ENCODE measurements around the gene FALEC. TPM values are rescaled to one million over a fixed set of nuclear protein-coding genes. Genes with fewer than 3 reads are reported as not detected.

The FALEC gene
- total and polyA plus RNA-seq, 5 donors from 2014 or later: 0.42 TPM; not detected in 4

GRCh38 chr1:150477320-150477719 lies 38.2 kb upstream of the FALEC start:
- no peak overlapping the region for H3K27ac ChIP-seq (ENCODE audit: insufficient read depth, low read length, poor library complexity, severe bottlenecking)
- DNase-seq (no peak), ATAC-seq (ENCODE audit: low read depth in 2 of 2) (no peak)
- no peaks in the 10 kb centered on the region for H3K27me3 ChIP-seq (ENCODE audit: control insufficient read depth, insufficient read depth, low read length)
- Mint-ChIP-seq H3K27ac (peak overlapping the region in 2 of 3 donors; percentile 62 to 87), H3K27me3 (no peaks in the 10 kb centered on the region), H3K9me3 (no peaks in the 10 kb centered on the region), H3K4me3 (no peak overlapping the region), H3K36me3 (peaks cover 2% of the 10 kb centered on the region), H3K4me1 (peaks cover 10 to 18% (median 11%) of the 10 kb centered on the region in 4 donors)
- H3K4me3 ChIP-seq (ENCODE audit: low read depth, low read length): no peak overlapping the region
- H3K4me1 ChIP-seq (ENCODE audit: control insufficient read depth, insufficient read depth, low read length, poor library complexity, severe bottlenecking): no peaks in the 10 kb centered on the region
- no peaks in the 10 kb centered on the region for H3K9me3 ChIP-seq (ENCODE audit: control insufficient read depth in 2 of 2, low read length in 2 of 2)
- H3K36me3 ChIP-seq (ENCODE audit: control insufficient read depth, insufficient read depth, low read length): peaks cover 10% of the 10 kb centered on the region

GRCh38 chr1:150477733-150478132 lies 37.8 kb upstream of the FALEC start:
- no peaks in the 10 kb centered on the region for H3K27me3 Mint-ChIP-seq
- H3K27ac Mint-ChIP-seq: peak overlapping the region in 2 of 3 donors; percentile 62 to 87
- Histone ChIP-seq H3K36me3 (ENCODE audit: control insufficient read depth, insufficient read depth, low read length) (peaks cover 7% of the 10 kb centered on the region), H3K4me1 (ENCODE audit: control insufficient read depth, insufficient read depth, low read length, poor library complexity, severe bottlenecking) (no peaks in the 10 kb centered on the region), H3K9me3 (ENCODE audit: control insufficient read depth in 2 of 2, low read length in 2 of 2) (no peaks in the 10 kb centered on the region), H3K4me3 (ENCODE audit: low read depth, low read length) (no peak overlapping the region), H3K27ac (ENCODE audit: insufficient read depth, low read length, poor library complexity, severe bottlenecking) (no peak overlapping the region), H3K27me3 (ENCODE audit: control insufficient read depth, insufficient read depth, low read length) (no peaks in the 10 kb centered on the region)
- ATAC-seq (ENCODE audit: low read depth in 2 of 2): no peak
- no peaks in the 10 kb centered on the region for H3K36me3 Mint-ChIP-seq
- DNase-seq: no peak
- no peak overlapping the region for H3K4me3 Mint-ChIP-seq
- H3K4me1 Mint-ChIP-seq: peaks cover 10 to 18% (median 11%) of the 10 kb centered on the region in 4 donors
- no peaks in the 10 kb centered on the region for H3K9me3 Mint-ChIP-seq

GRCh38 chr1:150479370-150479769 lies 36.2 kb upstream of the FALEC start:
- no peaks in the 10 kb centered on the region for H3K36me3 Mint-ChIP-seq
- DNase-seq: no peak

GRCh38 chr1:150479927-150480352 lies 35.6 kb upstream of the FALEC start:
- Histone ChIP-seq H3K27me3 (ENCODE audit: control insufficient read depth, insufficient read depth, low read length) (no peaks in the 10 kb centered on the region), H3K27ac (ENCODE audit: insufficient read depth, low read length, poor library complexity, severe bottlenecking) (no peak overlapping the region), H3K4me3 (ENCODE audit: low read depth, low read length) (no peak overlapping the region), H3K9me3 (ENCODE audit: control insufficient read depth in 2 of 2, low read length in 2 of 2) (no peaks in the 10 kb centered on the region), H3K36me3 (ENCODE audit: control insufficient read depth, insufficient read depth, low read length) (no peaks in the 10 kb centered on the region), H3K4me1 (ENCODE audit: control insufficient read depth, insufficient read depth, low read length, poor library complexity, severe bottlenecking) (no peaks in the 10 kb centered on the region)
- Mint-ChIP-seq H3K36me3 (no peaks in the 10 kb centered on the region), H3K9me3 (no peaks in the 10 kb centered on the region), H3K4me3 (no peak overlapping the region), H3K27me3 (peaks cover 4% of the 10 kb centered on the region), H3K27ac (no peak overlapping the region), H3K4me1 (peaks cover 0 to 19% (median 11%) of the 10 kb centered on the region in 4 donors)
- no peak for ATAC-seq (ENCODE audit: low read depth in 2 of 2)
- no peak for DNase-seq

More at GRCh38 chr1:150479370-150479769, 36.2 kb upstream of the FALEC start:
- Histone ChIP-seq H3K4me1 (ENCODE audit: control insufficient read depth, insufficient read depth, low read length, poor library complexity, severe bottlenecking) (no peaks in the 10 kb centered on the region), H3K4me3 (ENCODE audit: low read depth, low read length) (no peak overlapping the region), H3K9me3 (ENCODE audit: control insufficient read depth in 2 of 2, low read length in 2 of 2) (no peaks in the 10 kb centered on the region), H3K27me3 (ENCODE audit: control insufficient read depth, insufficient read depth, low read length) (no peaks in the 10 kb centered on the region), H3K27ac (ENCODE audit: insufficient read depth, low read length, poor library complexity, severe bottlenecking) (no peak overlapping the region), H3K36me3 (ENCODE audit: control insufficient read depth, insufficient read depth, low read length) (no peaks in the 10 kb centered on the region)
- peak overlapping the region in 1 of 3 donors; percentile 54 for H3K27ac Mint-ChIP-seq
- H3K4me3 Mint-ChIP-seq: no peak overlapping the region
- no peak for ATAC-seq (ENCODE audit: low read depth in 2 of 2)
- no peaks in the 10 kb centered on the region for H3K27me3 Mint-ChIP-seq
- peaks cover 3 to 18% (median 11%) of the 10 kb centered on the region in 4 donors for H3K4me1 Mint-ChIP-seq
- H3K9me3 Mint-ChIP-seq: no peaks in the 10 kb centered on the region

- Mint-ChIP-seq H3K4me1 (peaks cover 0 to 31% (median 23%) of the 10 kb centered on the region in 4 donors), H3K4me3 (peak overlapping the region in 1 of 4 donors; percentile 68), H3K27me3 (peaks cover 6% of the 10 kb centered on the region), H3K27ac (no peak overlapping the region), H3K9me3 (peaks cover 0 to 2% (median 0%) of the 10 kb centered on the region in 7 donors), H3K36me3 (peaks cover 14% of the 10 kb centered on the region)
- H3K27ac ChIP-seq (ENCODE audit: insufficient read depth, low read length, poor library complexity, severe bottlenecking): no peak overlapping the region
- peaks cover 11% of the 10 kb centered on the region for H3K4me1 ChIP-seq (ENCODE audit: control insufficient read depth, insufficient read depth, low read length, poor library complexity, severe bottlenecking)
- H3K36me3 ChIP-seq (ENCODE audit: control insufficient read depth, insufficient read depth, low read length): no peaks in the 10 kb centered on the region
- ATAC-seq (ENCODE audit: low read depth in 2 of 2): no peak
- H3K27me3 ChIP-seq (ENCODE audit: control insufficient read depth, insufficient read depth, low read length): no peaks in the 10 kb centered on the region
- no peak overlapping the region for H3K4me3 ChIP-seq (ENCODE audit: low read depth, low read length)
- no peaks in the 10 kb centered on the region for H3K9me3 ChIP-seq (ENCODE audit: control insufficient read depth in 2 of 2, low read length in 2 of 2)
- no peak for DNase-seq
Observed at GRCh38 chr1:150484431-150484830, 31.1 kb upstream of the FALEC start.

- Mint-ChIP-seq H3K27me3 (peaks cover 6% of the 10 kb centered on the region), H3K4me1 (peaks cover 0 to 31% (median 21%) of the 10 kb centered on the region in 4 donors), H3K4me3 (peak overlapping the region in 3 of 4 donors; percentile 35 to 73 (median 68)), H3K9me3 (peaks cover 0 to 2% (median 0%) of the 10 kb centered on the region in 7 donors), H3K27ac (no peak overlapping the region), H3K36me3 (peaks cover 15% of the 10 kb centered on the region)
- no peaks in the 10 kb centered on the region for H3K36me3 ChIP-seq (ENCODE audit: control insufficient read depth, insufficient read depth, low read length)
- no peak for DNase-seq
- no peak for ATAC-seq (ENCODE audit: low read depth in 2 of 2)
- H3K27me3 ChIP-seq (ENCODE audit: control insufficient read depth, insufficient read depth, low read length): no peaks in the 10 kb centered on the region
- peaks cover 11% of the 10 kb centered on the region for H3K4me1 ChIP-seq (ENCODE audit: control insufficient read depth, insufficient read depth, low read length, poor library complexity, severe bottlenecking)
- H3K9me3 ChIP-seq (ENCODE audit: control insufficient read depth in 2 of 2, low read length in 2 of 2): no peaks in the 10 kb centered on the region
- H3K27ac ChIP-seq (ENCODE audit: insufficient read depth, low read length, poor library complexity, severe bottlenecking): no peak overlapping the region
- H3K4me3 ChIP-seq (ENCODE audit: low read depth, low read length): no peak overlapping the region
Observed at GRCh38 chr1:150484861-150485260, 30.7 kb upstream of the FALEC start.

GRCh38 chr1:150486966-150487762 lies 28.4 kb upstream of the FALEC start, which contains the start of gene TARS2:
Gene TARS2, plus strand, starts transcription at chr1:150487419. Its CDS starts 32 bp downstream, at chr1:150487451.
- H3K4me1 ChIP-seq (ENCODE audit: control insufficient read depth, insufficient read depth, low read length, poor library complexity, severe bottlenecking): peaks cover 11% of the 10 kb centered on the region
- peaks cover 18% of the 10 kb centered on the region for H3K36me3 ChIP-seq (ENCODE audit: control insufficient read depth, insufficient read depth, low read length)
- Mint-ChIP-seq H3K36me3 (peaks cover 29% of the 10 kb centered on the region), H3K4me1 (peaks cover 0 to 31% (median 20%) of the 10 kb centered on the region in 4 donors), H3K4me3 (peak within 1 kb of the TSS; percentile 90 to 100 (median 98)), H3K9me3 (peaks cover 0 to 2% (median 0%) of the 10 kb centered on the region in 7 donors), H3K27ac (peak within 1 kb of the TSS; percentile 97 to 99 (median 99)), H3K27me3 (peaks cover 6% of the 10 kb centered on the region)
- H3K27ac ChIP-seq (ENCODE audit: insufficient read depth, low read length, poor library complexity, severe bottlenecking): peak within 1 kb of the TSS; percentile 79
- no peaks in the 10 kb centered on the region for H3K9me3 ChIP-seq (ENCODE audit: control insufficient read depth in 2 of 2, low read length in 2 of 2)
- no peaks in the 10 kb centered on the region for H3K27me3 ChIP-seq (ENCODE audit: control insufficient read depth, insufficient read depth, low read length)
- DNase-seq: peak; percentile 89 to 99 (median 96)
- peak; percentile 100 for ATAC-seq (ENCODE audit: low read depth in 2 of 2)
- H3K4me3 ChIP-seq (ENCODE audit: low read depth, low read length): peak within 1 kb of the TSS; percentile 91

Data from CD4-positive, CD25-positive, alpha-beta regulatory T cell (primary cell).